ENCODE results near the gene SOCS2. TPM values are rescaled to one million over a fixed set of nuclear protein-coding genes. Genes with fewer than 3 reads are reported as not detected.

The SOCS2 gene
- total RNA-seq, 1 experiment from 2014 or later = 57.2 TPM

- Histone ChIP-seq H2AFZ (ENCODE audit: low read length) (no peak overlapping the region), H2BK20ac (ENCODE audit: low read depth, low read length, poor library complexity, severe bottlenecking) (no peak overlapping the region), H3K4me2 (ENCODE audit: insufficient read depth, insufficient read length, low read length) (no peak overlapping the region), H2BK15ac (ENCODE audit: low read depth, low read length) (no peak overlapping the region), H4K8ac (replicated peaks; ENCODE audit: insufficient read length, low read depth, low read length) (no peak overlapping the region), H3K9ac (ENCODE audit: extremely low read depth, insufficient read length, low read length) (no peak overlapping the region), H3K27ac (ENCODE audit: insufficient read length, low read depth, low read length) (no peak overlapping the region), H2BK5ac (ENCODE audit: insufficient read length, low read length) (no peak overlapping the region), H2BK12ac (ENCODE audit: insufficient read length, low read depth, low read length) (no peak overlapping the region), H4K5ac (ENCODE audit: insufficient read length, low read depth, low read length) (no peak overlapping the region), H3K79me1 (ENCODE audit: insufficient read depth, low read depth, low read length, poor library complexity, severe bottlenecking) (no peaks in the 10 kb centered on the region), H3K4me1 (ENCODE audit: insufficient read depth, low read length) (no peaks in the 10 kb centered on the region), H3K23ac (ENCODE audit: insufficient read length, low read depth, low read length) (no peak overlapping the region), H3K27me3 (ENCODE audit: insufficient read depth, low read length) (no peaks in the 10 kb centered on the region), H3K56ac (ENCODE audit: insufficient read length, low read depth, low read length) (no peak overlapping the region), H3K23me2 (ENCODE audit: insufficient read length, low read depth, low read length, poor library complexity, severe bottlenecking) (peaks cover 5% of the 10 kb centered on the region), H2AK5ac (ENCODE audit: insufficient read length, low read length) (no peak overlapping the region), H4K91ac (ENCODE audit: insufficient read length, low read depth, low read length) (no peak overlapping the region), H3K4ac (ENCODE audit: low read depth, low read length) (no peak overlapping the region), H3T11ph (ENCODE audit: low read length) (no peak overlapping the region), H4K20me1 (ENCODE audit: control insufficient read depth, insufficient read depth, insufficient read length) (no peaks in the 10 kb centered on the region), H2BK120ac (ENCODE audit: low read depth, low read length, poor library complexity, severe bottlenecking) (no peak overlapping the region), H3K9me3 (ENCODE audit: control insufficient read depth, low read depth, low read length) (no peaks in the 10 kb centered on the region), H3K79me2 (ENCODE audit: insufficient read depth, low read length) (no peaks in the 10 kb centered on the region), H3K14ac (ENCODE audit: insufficient read depth, low read length) (no peak overlapping the region), H3K18ac (ENCODE audit: insufficient read length, low read depth, low read length) (no peak overlapping the region)
- no peak overlapping the region for H3K4me3 Mint-ChIP-seq
- H3K4me1 Mint-ChIP-seq = peaks cover 46 to 48% of the 10 kb centered on the region in 2 experiments
- no peak for DNase-seq
- H3K27ac Mint-ChIP-seq = no peak overlapping the region; a peak in 1 of 7 replicates
- H3K36me3 Mint-ChIP-seq (ENCODE audit: insufficient read depth in 1 of 3, low read depth in 3 of 3) = no peaks in the 10 kb centered on the region; a peak in 1 of 7 replicates
- H3K27me3 Mint-ChIP-seq (ENCODE audit: low read depth) = peaks cover 7% of the 10 kb centered on the region
- no CpG with 5 or more reads among the region's 2 CpGs for WGBS (ENCODE audit: extremely low coverage, insufficient read length, low lambda C conversion rate)
- no peak for TF ChIP-seq CTCF (conservative IDR thresholded peaks at IDR 0.05)
- H3K9me3 Mint-ChIP-seq = no peaks in the 10 kb centered on the region
Observed at GRCh38 chr12:93589081-93589480, 16.6 kb downstream of the SOCS2 start.

Measured in H9 (cell line).